Left cardiac atrium (tissue), 4 donors: Measurements from ENCODE around the gene DBX1. TPM values are rescaled to one million over a fixed set of nuclear protein-coding genes. Genes with fewer than 3 reads are reported as not detected.
"Not testable (repeated sequence)": the region's sequence is repeated elsewhere in the genome, so short reads cannot be mapped to it uniquely, and the experiment has no call there.

Experiments
- ATAC-seq, 2 donors: fragments of 200-7000 bp; cut with Tn5 transposase; one replicate each; pipeline ENCODE4 v1.9.1; 2020; ENCODE audit warnings: mild to moderate bottlenecking in 2 of 2, moderate library complexity in 2 of 2
- DNase-seq: peaks from one replicate; pipeline ENCODE4 v3.0.0-alpha.2; 2020
- intact Hi-C, 2 donors: fragments of 100-400 bp; cut with DNase I; formaldehyde crosslinking; loops; one replicate each; pipeline versions ENCODE4 v1.14.1 to v1.15.1; 2022 to 2023
- long read RNA-seq: library from polyadenylated mRNA; unstranded; transcript quantifications from one replicate; pipeline ENCODE4 v2.0.0, GENCODE V29; 2021
- total RNA-seq, 2 donors: library from RNA; stranded (reverse); fragmentation: NEBNext Ultra II Directional; extraction: Animal tissue kit (Norgen Biotek cat#: 25700); gene quantifications; one replicate each; pipeline ENCODE4 v1.2.1, GENCODE V29; 2021
- donor health status: DM: no; HTN: yes; CAD: no.
- donor health status: DM: no; HTN: yes; CAD: no; lungs with severe emphysema.
- donor health status: DM: yes; HTN: yes; CAD: no.
- donor health status: Dilated cardiomyopathy.

DBX1 gene, protein sequence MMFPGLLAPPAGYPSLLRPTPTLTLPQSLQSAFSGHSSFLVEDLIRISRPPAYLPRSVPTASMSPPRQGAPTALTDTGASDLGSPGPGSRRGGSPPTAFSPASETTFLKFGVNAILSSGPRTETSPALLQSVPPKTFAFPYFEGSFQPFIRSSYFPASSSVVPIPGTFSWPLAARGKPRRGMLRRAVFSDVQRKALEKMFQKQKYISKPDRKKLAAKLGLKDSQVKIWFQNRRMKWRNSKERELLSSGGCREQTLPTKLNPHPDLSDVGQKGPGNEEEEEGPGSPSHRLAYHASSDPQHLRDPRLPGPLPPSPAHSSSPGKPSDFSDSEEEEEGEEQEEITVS
- not detected for total RNA-seq
- long read RNA-seq, result 0 reads

DNA sequence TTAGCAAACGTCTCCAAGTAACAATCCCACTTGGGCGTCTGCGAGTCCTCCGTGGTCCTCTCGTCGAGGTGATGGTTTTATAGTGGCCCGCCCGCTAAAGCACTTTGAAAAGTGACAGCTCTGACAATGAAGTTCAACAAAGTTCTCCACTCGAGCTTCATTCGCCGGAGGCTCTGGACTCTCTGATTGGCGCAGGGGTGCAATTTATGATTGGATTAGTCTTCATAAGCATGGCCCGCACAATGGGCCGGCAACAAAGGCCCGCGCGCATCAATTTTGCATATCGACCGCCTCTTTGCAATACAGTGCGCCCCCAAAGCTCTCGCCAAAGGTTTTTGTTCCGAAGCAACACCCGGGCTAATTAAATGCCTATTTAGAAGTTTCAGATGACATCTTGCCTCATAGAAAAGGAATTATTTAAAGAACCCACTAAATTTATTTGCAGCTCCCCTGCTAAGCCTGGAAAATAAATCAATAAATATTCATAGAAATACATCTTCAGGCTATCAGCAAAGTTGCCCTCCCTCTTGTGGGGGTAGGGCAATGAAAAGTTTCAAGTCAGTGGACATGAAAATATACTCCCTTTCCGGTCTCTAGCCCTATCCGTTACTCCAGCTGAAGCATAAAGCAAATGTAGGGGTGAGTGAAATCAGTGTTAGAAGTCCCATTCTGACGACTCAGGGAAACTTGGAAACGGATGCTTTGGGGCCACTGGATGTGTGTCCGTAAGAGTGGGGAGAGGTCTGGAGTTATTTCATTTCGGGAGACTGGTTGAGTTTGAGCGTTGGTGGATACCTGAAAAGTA, at the start of gene DBX1:
DBX1 (minus strand) TSS at position 51 of the 805 bp plus-strand sequence. CDS start 151 bp downstream, outside the sequence.
- ATAC-seq, result no peak
- intact Hi-C loops, result no loop called here

DNA sequence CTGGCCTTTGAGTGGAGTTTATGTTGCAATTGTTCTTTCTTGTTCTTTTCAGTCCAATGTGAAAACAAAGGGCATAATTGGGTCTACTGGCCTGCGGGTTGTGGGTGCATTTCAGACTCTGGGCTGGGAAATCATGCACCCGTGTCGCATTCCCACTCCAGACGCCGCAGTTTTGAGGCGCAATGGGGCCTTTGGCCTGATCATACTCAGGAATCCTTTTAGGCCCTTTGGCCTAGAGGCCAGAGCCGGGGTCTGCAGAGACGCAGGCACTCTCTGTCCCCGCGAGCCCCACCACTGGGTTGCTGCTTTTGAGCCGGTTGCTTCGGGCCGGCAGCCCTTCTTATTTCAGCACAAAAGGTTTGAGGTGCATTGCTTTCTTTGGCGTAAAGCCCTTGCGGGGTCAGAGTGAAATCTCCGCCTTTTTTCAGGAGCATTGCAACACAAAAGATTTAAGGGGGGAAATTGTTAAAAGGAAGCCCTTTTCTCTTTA, 48.4 kb upstream of the DBX1 start:
- ATAC-seq, result no peak

More for the DNA sequence above, at the start of gene DBX1:
- DNase-seq, result no peak

DNA sequence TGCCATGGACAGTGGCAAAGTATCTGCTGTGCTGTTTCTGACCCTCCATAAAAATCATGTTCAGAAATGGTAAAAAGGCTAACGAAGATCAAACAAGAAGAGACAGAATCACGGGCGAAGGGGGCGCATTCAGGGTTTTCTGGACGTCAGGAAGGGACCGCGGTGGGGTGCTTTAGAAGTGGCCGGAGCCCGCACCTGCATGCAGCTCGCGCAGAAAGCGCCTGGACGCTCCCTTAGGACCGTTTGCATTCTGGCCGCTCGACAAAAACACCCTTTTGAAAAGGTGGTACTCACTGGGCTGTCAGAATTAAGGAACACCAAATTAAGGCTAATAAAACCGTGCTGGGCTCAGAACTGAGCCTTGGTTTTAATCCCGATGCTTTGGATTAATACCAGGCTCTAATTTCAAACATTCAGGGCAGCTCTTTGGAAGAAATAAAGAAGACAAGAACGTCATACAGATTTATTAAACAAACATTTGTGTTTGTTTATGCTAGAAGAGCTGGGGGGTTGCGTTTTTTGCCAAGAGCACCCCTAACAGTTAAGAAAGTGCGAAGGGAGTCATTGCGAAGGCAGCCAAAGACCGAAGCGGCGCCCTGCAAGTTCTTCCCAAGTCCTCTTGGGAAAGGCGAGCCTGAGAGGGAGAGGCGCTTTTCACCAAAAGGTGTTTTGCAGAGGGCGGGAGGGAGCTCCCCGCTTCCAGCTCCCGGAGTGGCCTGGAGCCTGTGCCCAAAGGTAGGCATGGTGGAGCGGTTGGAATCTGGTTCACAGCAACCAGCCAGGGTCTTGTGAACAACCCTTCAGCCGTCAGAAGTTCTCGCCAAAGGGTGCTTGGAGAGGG, 47.7 kb upstream of the DBX1 start:
- ATAC-seq (no peak), DNase-seq (no peak)
- intact Hi-C loops, result no loop called here

More for the DNA sequence above, 48.4 kb upstream of the DBX1 start:
- intact Hi-C loops, result no loop called here
- DNase-seq, result no peak

DNA sequence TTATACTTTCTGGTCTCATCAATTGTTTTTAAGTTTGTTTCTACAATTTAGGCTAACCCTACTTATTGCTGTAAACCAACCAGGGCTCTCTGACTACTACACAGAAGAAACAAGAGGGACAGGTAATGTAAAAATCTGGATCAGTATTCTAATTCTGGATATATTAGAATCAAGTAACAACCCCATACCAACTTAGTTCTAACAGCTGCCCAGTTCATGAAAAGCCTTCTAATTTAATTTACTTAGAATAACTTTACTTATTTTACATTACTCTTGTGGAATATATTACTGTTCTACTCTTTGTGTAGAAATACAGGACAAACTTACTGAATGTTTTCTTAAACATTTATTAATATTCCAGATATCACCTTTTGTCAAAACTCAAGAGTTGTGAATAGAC, 45.5 kb upstream of the DBX1 start:
- ATAC-seq (no peak), DNase-seq (no peak)
- intact Hi-C loops, result no loop called here

DNA sequence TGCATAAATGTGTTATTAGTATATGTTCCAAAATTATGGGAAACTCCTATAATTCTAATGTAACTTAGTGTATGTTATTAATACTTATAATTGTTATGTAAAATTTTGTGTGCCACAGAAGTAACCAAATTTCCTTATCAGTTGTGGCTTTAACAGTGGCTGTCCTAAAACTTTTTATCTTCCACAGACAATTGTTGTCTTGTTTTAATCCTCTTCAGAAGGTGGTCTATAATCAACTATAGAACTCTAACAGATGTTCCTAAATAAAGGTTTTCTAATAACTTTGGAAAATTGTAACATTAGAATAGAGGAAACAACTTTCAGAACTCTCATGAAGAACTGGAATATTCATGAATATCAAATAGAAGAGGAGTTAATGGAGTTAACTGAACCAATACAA, 44.4 kb upstream of the DBX1 start:
- ATAC-seq, result no peak
- intact Hi-C loops, result no loop called here
- no peak for DNase-seq

DNA sequence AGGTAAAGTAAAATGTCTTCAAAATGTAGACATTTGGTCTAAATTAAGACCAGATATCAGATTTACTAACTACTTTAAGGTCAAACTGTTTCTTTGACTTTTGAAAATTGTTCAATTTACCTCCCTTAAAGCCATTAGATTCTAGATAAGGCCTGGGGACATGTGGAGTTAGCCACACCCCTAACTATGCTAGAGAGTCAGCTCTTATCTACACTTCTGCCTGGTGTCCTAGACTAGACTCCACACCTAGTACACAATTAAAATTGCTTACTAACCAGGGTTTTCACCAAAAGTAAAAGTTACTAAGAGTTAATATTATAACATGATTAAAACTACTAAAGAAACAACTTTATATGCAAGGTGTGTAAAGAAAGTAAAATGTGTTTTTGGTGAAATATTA, 43.6 kb upstream of the DBX1 start:
- no peak for ATAC-seq
- intact Hi-C loops, result no loop called here
- no peak for DNase-seq

DNA sequence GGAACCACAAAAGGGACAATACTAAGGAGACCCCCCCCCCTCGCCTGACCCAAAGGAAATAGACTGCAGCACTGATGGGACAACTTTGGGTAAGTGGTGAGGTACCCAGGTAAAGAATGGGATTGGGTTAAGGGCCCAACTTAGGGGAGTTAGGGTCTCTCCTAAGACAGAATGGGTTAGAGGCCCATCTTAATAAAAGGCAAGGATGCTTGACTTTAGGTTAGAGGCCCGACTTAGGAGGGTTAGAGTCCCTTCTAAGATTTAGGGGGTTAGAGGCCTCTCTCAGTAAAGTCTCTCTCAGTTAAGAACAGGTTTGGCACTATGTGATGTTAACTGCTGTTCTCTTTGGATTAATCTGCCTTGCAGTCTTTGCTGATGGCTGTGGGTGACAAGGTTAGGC, 41.0 kb upstream of the DBX1 start:
- intact Hi-C loops, result no loop called here
- DNase-seq (no peak), ATAC-seq (no peak)

DNA sequence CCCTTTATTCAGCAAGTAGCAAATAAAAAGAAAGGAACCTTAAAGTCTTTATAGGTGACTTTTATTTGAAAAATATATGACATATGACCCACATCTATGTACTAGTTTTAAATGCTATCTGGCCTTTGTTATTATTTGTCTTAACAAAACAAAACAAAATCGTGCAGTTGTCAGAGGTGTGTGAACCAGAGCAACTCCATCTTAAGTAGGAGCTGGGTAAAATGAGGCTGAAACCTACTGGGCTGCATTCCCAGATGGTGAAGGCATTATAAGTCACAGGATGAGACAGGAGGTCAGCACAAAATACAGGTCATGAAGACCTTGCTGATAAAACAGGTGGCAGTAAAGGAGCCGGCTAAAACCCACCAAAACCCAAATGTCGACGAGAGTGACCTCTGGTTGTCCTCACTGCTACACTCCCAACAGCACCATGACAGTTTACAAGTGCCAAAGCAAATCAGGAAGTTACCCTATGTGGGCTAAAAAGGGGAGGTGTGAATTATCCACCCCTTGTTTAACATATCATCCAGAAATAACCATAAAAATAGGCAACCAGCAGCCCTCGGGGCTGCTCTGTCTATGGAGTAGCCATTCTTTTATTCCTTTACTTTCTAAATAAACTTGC, 40.2 kb upstream of the DBX1 start:
- DNase-seq, intact Hi-C loops, ATAC-seq: not testable (repeated sequence)

DNA sequence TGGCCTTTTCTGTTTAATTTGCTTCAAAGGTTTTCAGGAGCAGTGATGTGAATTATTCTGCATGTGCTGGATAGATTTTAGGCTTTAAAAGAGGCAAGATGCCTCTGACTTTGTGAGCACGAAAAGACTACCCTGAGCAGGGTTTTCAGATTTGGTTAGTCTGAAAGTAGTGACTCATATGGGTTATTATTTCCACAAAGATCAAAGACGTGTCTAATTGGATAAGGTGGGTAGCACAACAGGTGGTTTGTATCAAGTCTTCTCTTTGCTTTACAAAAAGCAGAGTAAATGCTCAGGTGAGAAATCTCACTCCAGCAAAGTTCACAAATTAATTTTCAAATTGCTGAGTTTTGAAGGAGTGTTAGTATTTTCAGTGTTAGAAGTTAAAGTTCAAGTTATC, 37.6 kb upstream of the DBX1 start:
- intact Hi-C loops, result no loop called here
- ATAC-seq, result no peak
- no peak for DNase-seq

DNA sequence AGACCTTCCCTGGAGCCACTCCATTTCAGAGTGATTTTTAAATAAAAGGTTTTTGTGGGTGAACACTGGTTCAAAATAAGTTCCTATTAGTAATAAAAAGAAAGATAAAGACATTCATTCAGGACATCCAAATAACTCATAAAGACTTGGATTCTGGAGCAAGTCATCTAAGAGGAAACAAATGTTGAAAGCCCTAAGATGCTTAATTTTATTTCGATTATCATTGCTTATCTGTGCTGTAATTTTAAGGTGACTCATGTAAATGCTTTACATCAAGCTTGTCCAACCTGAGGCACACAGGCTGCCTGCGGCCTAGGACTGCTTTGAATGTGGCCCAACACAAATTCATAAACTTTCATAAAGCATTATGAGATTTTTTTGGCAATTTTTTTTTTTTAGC, 34.2 kb upstream of the DBX1 start:
- no peak for ATAC-seq
- intact Hi-C loops, result no loop called here
- no peak for DNase-seq

DNA sequence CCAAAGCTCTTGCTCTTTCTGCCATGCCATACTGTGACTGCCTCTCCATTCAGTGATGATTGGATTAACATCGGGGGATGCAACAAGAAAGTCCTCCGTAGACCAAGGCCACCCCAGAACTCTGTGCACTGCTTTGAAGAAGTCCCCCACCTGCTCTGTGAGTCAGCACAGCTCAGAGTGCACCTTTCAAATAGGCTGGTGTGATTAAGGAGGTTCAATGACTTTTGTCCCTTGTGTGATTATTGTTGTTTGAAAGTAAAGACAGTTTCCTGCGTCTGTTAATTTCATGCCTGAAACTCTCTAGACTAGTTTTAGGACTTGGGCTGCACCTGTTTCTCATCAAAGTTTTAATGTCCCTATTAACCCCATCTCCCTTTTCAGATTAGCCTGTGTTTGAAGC, 33.0 kb upstream of the DBX1 start:
- ATAC-seq (no peak), DNase-seq (no peak)
- intact Hi-C loops, result no loop called here

DNA sequence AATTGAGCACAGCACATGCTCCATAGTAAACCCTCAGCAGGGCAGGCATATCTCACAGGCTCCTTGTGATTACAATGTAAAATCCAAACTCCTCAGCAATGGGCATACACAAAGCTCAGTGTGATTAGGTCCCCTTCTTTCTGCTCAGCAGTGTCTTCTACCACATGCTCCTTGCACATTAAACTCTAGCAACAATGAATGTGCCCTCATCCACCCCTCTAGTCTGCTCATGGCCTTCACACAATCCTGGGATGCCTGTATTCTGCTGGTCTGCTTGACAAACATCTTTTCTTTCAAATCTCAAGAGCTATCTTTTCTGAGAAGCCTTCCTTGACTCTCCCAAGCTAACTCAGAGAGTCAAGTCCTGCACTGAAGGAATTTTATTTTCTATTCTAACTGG, 32.4 kb upstream of the DBX1 start:
- intact Hi-C loops, result no loop called here
- DNase-seq (no peak), ATAC-seq (no peak)

DNA sequence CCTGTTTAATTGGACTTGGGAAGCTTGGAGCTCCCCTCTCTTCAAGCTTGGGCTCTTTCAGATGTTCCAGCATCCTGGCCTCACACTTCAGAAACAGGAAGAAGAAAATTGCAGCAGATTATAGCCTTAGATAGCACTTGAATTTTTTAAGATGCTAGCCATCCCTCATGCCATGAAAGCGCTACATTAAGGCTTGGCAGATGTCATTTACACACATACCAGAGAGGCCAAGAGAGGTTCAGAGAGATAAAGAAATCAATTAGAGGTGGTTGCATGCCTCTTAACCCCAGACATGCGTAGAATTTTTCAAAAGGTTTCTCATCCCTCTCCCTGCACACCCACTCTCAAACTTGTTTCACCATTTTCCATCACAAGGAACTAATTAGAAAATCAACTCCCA, 31.9 kb upstream of the DBX1 start:
- DNase-seq (no peak), ATAC-seq (no peak)
- intact Hi-C loops, result no loop called here

DNA sequence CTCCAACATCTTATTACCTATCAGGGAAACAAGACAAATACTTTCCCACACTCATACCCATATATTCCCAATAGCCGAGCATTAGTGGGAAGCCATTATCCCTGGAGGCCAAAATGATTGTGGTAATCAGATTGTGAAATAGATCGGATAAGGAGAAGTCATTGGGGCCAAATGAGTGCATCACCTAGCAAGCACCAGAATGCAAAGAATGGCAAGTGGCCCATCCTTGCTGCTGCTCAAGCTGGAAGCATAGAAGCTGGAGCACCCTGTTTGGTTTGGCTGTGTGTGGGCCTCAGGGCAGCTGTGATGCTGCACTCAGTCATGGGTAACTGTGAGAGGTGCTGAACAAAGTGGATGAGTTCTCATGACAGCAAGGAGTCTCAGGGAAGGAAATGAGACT, 18.7 kb upstream of the DBX1 start:
- DNase-seq (no peak), ATAC-seq (no peak)
- intact Hi-C loops, result no loop called here

DNA sequence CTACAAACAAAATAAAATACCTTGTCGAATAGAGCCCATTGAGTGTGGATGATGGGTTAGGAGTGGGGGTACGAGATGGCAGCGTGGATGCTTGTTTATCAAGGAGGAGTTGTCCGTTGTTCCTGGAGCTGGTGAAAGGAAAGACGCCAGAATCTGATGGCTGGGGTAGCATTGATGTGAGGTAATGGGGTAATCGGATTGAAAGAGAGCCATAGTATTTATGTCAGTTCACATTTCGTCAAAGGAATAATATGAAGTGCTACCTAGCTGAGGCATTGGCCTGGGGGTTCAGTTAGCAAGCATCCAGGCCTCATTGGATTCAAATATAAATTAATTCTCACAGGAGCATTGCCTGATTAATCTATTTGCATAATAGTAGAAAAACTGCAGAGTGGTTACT, 16.9 kb upstream of the DBX1 start:
- no peak for DNase-seq
- intact Hi-C loops, result no loop called here
- ATAC-seq, result no peak

DNA sequence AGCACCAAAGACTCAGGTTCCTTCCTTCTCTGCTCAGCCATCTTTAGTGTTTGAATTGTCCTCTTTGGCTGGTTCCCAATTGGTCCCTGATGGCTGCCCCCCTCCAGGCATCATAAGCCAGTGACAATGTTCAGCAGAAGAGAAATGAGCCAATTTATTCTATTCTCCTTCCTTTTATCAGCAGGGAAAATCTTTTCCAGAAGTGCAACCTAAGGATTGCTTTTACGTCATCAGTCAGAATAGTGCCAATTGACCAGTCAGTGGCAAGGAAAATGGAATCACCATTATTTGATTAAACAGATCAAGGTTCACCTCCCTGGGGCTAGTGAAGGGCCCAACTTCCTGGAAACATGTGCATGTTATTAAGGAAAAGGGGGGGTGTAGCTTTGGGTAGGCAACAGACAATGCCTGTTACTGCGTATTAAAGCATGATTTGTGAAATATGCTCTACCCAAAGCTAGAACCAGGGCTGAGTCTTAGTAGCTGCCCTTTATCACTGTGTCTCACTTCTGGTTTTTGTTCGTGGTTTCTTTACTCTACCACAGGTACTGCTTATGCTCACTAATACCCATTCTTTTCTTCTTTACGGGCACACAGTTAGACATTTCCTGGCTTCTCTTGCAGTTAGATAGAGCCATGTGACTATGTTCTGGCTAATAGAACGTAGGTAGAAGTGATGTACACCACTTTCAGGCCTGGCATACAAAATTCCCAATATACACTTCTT, 12.6 kb upstream of the DBX1 start:
- intact Hi-C loops, result no loop called here
- DNase-seq, result no peak

DNA sequence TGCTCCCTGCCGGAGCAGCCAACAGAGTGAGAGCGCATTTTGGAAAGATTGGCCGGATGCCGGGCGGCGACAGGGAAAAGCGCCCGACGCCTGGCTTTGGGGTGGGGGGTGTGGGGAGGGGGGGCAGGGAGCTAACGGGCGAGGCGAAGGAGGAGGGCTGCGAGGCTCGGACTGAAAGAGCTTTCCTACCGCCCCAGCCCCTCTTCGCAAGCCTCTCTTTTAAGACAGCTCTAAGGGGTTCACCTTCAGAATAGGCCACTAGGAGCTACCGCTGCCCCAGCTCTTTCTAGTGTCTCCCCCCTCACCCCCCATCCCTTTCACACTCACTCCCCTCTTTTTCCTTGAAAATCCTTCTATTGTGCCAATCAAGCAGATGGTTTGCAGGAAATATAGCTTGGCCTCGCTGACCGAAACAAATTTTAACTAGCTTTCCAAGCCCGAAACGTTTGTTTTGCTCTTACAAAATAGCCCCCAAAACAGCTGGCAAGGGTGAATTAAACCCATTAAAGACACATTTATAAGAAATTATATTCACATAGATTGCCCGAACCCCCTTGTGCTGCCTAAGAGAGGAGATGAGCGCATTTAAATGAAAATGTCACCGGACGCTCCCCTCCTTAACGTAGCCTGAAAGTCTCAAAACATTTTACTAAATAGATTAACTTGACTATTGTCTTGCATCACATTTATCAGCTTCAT, 3.7 kb upstream of the DBX1 start:
- intact Hi-C loops, result no loop called here
- ATAC-seq (no peak), DNase-seq (no peak)

More for the DNA sequence above, 12.6 kb upstream of the DBX1 start:
- ATAC-seq, result no peak
